Subcutaneous abdominal adipose tissue (tissue), 5 donors: Measurements from ENCODE around the gene GRIK4.

Source experiments
- H3K27ac ChIP-seq: one replicate; pipeline ENCODE4 v1.7.0; 2013; ENCODE audit warnings: low read depth, mild to moderate bottlenecking, inconsistent platforms, low read length, moderate library complexity
- H3K27me3 ChIP-seq, 5 donors: one replicate each; pipeline ENCODE4 v1.7.0; 2013; ENCODE audit warnings: low read length in 5 of 5, inconsistent platforms in 1 of 5; ENCODE audit not compliant: control insufficient read depth in 5 of 5, insufficient read depth in 4 of 5
- H3K36me3 ChIP-seq, 5 donors: one replicate each; pipeline ENCODE4 v1.7.0; 2013; ENCODE audit warnings: low read length in 5 of 5; ENCODE audit not compliant: control insufficient read depth in 5 of 5, insufficient read depth in 5 of 5
- H3K4me1 ChIP-seq, 5 donors: one replicate each; pipeline ENCODE4 v1.7.0; 2013; ENCODE audit warnings: low read length in 5 of 5, mild to moderate bottlenecking in 3 of 5, moderate library complexity in 1 of 5; ENCODE audit not compliant: control insufficient read depth in 5 of 5, insufficient read depth in 5 of 5
- H3K4me3 ChIP-seq, 5 donors: one replicate each; pipeline ENCODE4 v1.7.0; 2013; ENCODE audit warnings: low read length in 5 of 5, low read depth in 1 of 5
- H3K9ac ChIP-seq, 5 donors: one replicate each; pipeline ENCODE4 v1.7.0; 2013; ENCODE audit warnings: low read length in 5 of 5, mild to moderate bottlenecking in 4 of 5, moderate library complexity in 3 of 5
- H3K9me3 ChIP-seq, 5 donors: one replicate each; pipeline ENCODE4 v1.7.0; 2013; ENCODE audit warnings: low read length in 5 of 5; ENCODE audit not compliant: control insufficient read depth in 5 of 5
- donor health status: healthy.
- donor health status: healthy.
- donor health status: healthy.
- donor health status: healthy.
- donor health status: healthy.

GRIK4 gene

DNA sequence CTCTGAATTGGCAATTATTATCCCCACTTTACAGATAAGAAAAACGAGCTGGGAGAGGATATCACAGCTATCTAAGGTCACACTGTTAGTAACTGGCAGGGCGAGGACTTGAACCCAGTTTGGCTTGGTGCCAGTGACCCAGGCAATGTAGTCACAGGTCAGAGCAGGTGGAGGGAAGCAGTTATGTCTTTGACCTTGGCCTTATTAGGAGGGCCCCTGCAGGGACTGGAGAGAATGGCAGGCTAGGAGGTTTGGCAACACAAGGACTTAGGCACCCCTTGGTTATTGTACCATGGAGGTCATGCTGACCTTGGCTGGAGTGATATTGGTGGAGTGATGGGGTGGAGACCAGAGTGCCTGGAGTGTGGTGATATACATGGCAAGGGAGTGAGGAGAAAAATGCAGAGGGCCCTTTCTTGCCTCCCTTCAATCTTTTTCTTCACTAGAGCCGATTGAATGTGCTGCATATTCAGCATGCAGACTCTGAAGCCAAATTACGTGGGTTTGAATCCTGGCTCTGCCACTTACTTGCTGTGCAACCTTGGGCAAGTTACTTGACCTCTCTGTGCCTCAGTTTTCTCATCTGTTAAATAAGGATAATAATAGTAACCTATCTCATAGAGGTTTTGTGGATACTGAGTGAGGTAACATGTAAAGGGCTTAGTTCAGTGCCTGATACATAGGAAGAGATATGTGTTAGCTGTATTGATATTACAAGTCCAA lies 419.7 kb downstream of the GRIK4 start:
- no peaks in the 10 kb centered on the region for H3K4me1 ChIP-seq
- no peak overlapping the region for H3K4me3 ChIP-seq
- no peaks in the 10 kb centered on the region for H3K36me3 ChIP-seq
- no peak overlapping the region for H3K9ac ChIP-seq
- peaks cover 0 to 11% (median 6%) of the 10 kb centered on the region in 5 donors for H3K27me3 ChIP-seq
- H3K27ac ChIP-seq, result no peak overlapping the region
- H3K9me3 ChIP-seq, result no peaks in the 10 kb centered on the region

DNA sequence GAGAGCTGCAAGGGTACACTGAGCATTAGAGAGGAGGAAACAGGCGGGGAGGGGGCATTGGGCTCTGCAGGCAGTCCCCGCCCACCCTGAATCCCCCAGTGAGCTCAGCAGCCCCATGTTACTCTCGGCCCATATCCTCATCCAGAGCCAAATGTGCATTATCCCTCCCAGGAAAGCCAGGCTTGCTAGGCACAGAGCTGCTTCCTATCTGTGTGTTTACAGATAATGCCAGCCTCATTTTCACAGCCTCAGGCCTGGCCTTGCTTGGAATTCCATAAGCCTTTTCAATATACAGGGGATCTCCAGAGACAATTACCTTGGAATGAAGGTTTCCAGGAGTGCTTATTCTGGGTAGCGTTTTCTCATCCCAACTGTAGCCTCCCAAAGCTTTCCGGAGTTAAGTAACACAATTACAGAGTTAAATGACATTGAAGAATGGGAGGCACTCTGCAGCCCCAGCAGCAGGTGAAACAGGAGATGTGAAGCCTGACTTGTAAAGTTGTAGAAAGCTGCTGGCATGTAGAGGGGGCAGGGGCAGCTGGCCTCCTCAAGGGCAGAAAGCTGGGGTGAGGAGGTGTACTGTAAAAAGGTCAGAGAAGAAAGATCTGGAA lies 420.9 kb downstream of the GRIK4 start:
- H3K27ac ChIP-seq, result no peak overlapping the region
- H3K27me3 ChIP-seq, result peaks cover 0 to 12% (median 6%) of the 10 kb centered on the region in 5 donors
- no peak overlapping the region for H3K9ac ChIP-seq
- no peak overlapping the region for H3K4me3 ChIP-seq
- no peaks in the 10 kb centered on the region for H3K9me3 ChIP-seq
- H3K4me1 ChIP-seq, result no peaks in the 10 kb centered on the region
- no peaks in the 10 kb centered on the region for H3K36me3 ChIP-seq

DNA sequence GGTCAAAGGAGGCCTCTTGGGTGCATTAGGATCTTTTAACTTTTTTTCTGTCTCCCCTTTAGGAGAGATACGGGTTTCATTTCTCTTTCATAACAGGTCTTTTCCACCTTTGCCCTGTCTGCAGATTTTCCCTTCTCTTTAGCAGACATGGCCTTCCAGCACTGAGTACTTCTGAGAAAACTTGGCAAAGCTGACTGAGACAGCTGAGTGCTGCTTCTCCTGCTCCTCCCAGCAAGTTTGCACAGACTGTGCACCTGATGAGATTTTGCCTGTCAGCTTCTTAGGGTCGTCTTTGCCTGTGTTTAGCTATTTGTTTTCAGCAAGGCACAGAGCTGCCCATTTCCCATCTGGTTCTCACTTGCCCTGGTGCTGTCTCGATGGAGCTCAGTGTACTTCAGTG lies 424.8 kb downstream of the GRIK4 start:
- no peak overlapping the region for H3K27ac ChIP-seq
- H3K36me3 ChIP-seq, result no peaks in the 10 kb centered on the region
- no peak overlapping the region for H3K4me3 ChIP-seq
- H3K9me3 ChIP-seq, result no peaks in the 10 kb centered on the region
- peaks cover 6 to 25% (median 11%) of the 10 kb centered on the region in 5 donors for H3K27me3 ChIP-seq
- peaks cover 0 to 4% (median 0%) of the 10 kb centered on the region in 5 donors for H3K4me1 ChIP-seq
- H3K9ac ChIP-seq, result no peak overlapping the region

DNA sequence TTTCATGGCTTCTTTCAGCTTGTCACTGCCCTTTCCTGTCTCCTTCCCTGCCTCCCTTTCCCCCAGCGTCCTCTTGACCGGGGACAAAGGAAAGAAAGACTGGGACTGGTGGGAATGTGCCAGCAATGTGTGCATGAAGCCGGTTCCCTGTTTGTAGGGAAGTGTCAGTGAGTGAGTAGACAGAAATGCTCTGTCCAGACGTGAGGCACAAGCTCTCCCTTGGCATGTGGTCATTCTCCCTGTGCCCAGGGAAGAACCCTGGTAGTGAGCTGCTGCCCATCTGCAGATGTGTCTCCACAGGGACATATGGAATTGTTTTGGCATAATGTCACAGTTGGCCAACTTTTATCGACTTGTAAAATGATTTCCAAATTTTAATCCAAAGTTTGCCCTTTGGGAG lies 426.0 kb downstream of the GRIK4 start:
- no peaks in the 10 kb centered on the region for H3K9me3 ChIP-seq
- peaks cover 0 to 4% (median 0%) of the 10 kb centered on the region in 5 donors for H3K4me1 ChIP-seq
- no peak overlapping the region for H3K4me3 ChIP-seq
- H3K36me3 ChIP-seq, result no peaks in the 10 kb centered on the region
- no peak overlapping the region for H3K9ac ChIP-seq
- H3K27ac ChIP-seq, result no peak overlapping the region
- H3K27me3 ChIP-seq, result peaks cover 6 to 24% (median 11%) of the 10 kb centered on the region in 5 donors

- no peak overlapping the region for H3K27ac ChIP-seq
- no peak overlapping the region for H3K4me3 ChIP-seq
- H3K9ac ChIP-seq, result no peak overlapping the region
- no peaks in the 10 kb centered on the region for H3K36me3 ChIP-seq
- H3K27me3 ChIP-seq, result peaks cover 6 to 20% (median 10%) of the 10 kb centered on the region in 5 donors
- no peaks in the 10 kb centered on the region for H3K9me3 ChIP-seq
- peaks cover 0 to 4% (median 0%) of the 10 kb centered on the region in 5 donors for H3K4me1 ChIP-seq
Observed at GRCh38 chr11:120938260-120938659, 426.7 kb downstream of the GRIK4 start.

- no peak overlapping the region for H3K4me3 ChIP-seq
- H3K27ac ChIP-seq, result no peak overlapping the region
- H3K36me3 ChIP-seq, result no peaks in the 10 kb centered on the region
- H3K9ac ChIP-seq, result no peak overlapping the region
- H3K27me3 ChIP-seq, result peaks cover 5 to 20% (median 6%) of the 10 kb centered on the region in 5 donors
- peaks cover 6 to 12% (median 10%) of the 10 kb centered on the region in 5 donors for H3K9me3 ChIP-seq
- H3K4me1 ChIP-seq, result peaks cover 0 to 4% (median 0%) of the 10 kb centered on the region in 5 donors
Observed at GRCh38 chr11:120940160-120940848, 428.8 kb downstream of the GRIK4 start.

GRCh38 chr11:120941000-120941399 lies 429.5 kb downstream of the GRIK4 start:
- no peaks in the 10 kb centered on the region for H3K36me3 ChIP-seq
- H3K4me1 ChIP-seq, result peaks cover 0 to 4% (median 0%) of the 10 kb centered on the region in 5 donors
- H3K27ac ChIP-seq, result no peak overlapping the region
- no peak overlapping the region for H3K4me3 ChIP-seq
- H3K9me3 ChIP-seq, result peaks cover 6 to 16% (median 11%) of the 10 kb centered on the region in 5 donors
- H3K9ac ChIP-seq, result no peak overlapping the region
- peaks cover 5 to 24% (median 6%) of the 10 kb centered on the region in 5 donors for H3K27me3 ChIP-seq

DNA sequence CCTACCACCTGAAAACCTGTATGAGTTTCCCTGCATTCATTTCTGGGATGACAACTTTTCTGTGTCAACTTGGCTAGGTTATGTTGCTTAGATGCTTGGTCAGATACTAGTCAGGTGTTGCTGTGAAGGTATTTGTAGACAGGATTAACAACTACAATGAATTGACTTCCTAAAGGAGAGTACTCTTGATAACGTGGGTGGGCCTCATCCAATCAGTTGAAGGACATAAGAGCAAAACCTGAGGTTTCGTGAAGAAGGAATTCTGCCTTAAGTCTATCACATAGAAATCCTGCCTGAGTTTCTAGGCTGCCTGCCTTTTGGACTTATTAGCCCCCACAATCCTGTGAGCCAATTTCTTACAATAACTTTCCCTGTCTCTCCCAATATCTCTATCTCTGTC lies 431.2 kb downstream of the GRIK4 start:
- no peaks in the 10 kb centered on the region for H3K36me3 ChIP-seq
- H3K27ac ChIP-seq, result no peak overlapping the region
- H3K9me3 ChIP-seq, result peaks cover 6 to 16% (median 11%) of the 10 kb centered on the region in 5 donors
- peaks cover 0 to 1% (median 0%) of the 10 kb centered on the region in 5 donors for H3K4me1 ChIP-seq
- H3K27me3 ChIP-seq, result peaks cover 3 to 24% (median 8%) of the 10 kb centered on the region in 5 donors
- H3K9ac ChIP-seq, result no peak overlapping the region
- no peak overlapping the region for H3K4me3 ChIP-seq

GRCh38 chr11:120945042-120945441 lies 433.5 kb downstream of the GRIK4 start:
- no peak overlapping the region for H3K27ac ChIP-seq
- no peak overlapping the region for H3K9ac ChIP-seq

GRCh38 chr11:120950880-120951279 lies 439.3 kb downstream of the GRIK4 start:
- Histone ChIP-seq H3K36me3 (no peaks in the 10 kb centered on the region), H3K4me1 (peaks cover 0 to 10% (median 3%) of the 10 kb centered on the region in 5 donors), H3K9me3 (no peaks in the 10 kb centered on the region), H3K27ac (no peak overlapping the region), H3K4me3 (no peak overlapping the region), H3K27me3 (peaks cover 0 to 11% (median 3%) of the 10 kb centered on the region in 5 donors), H3K9ac (no peak overlapping the region)

More at GRCh38 chr11:120945042-120945441, 433.5 kb downstream of the GRIK4 start:
- Histone ChIP-seq H3K9me3 (peaks cover 6 to 16% (median 11%) of the 10 kb centered on the region in 5 donors), H3K4me3 (no peak overlapping the region), H3K4me1 (no peaks in the 10 kb centered on the region), H3K27me3 (peaks cover 0 to 24% (median 3%) of the 10 kb centered on the region in 5 donors), H3K36me3 (no peaks in the 10 kb centered on the region)
